GM19240 (cell line): Measurements from ENCODE around the gene MRFAP1.
"Not testable (repeated sequence)": the region's sequence is repeated elsewhere in the genome, so short reads cannot be mapped to it uniquely, and the experiment has no call there.

Source experiments
- DNase-seq: peaks from one replicate; pipeline ENCODE4 v3.0.0; 2011; ENCODE audit warnings: low spot score; ENCODE audit not compliant: insufficient read length

MRFAP1 gene

DNA sequence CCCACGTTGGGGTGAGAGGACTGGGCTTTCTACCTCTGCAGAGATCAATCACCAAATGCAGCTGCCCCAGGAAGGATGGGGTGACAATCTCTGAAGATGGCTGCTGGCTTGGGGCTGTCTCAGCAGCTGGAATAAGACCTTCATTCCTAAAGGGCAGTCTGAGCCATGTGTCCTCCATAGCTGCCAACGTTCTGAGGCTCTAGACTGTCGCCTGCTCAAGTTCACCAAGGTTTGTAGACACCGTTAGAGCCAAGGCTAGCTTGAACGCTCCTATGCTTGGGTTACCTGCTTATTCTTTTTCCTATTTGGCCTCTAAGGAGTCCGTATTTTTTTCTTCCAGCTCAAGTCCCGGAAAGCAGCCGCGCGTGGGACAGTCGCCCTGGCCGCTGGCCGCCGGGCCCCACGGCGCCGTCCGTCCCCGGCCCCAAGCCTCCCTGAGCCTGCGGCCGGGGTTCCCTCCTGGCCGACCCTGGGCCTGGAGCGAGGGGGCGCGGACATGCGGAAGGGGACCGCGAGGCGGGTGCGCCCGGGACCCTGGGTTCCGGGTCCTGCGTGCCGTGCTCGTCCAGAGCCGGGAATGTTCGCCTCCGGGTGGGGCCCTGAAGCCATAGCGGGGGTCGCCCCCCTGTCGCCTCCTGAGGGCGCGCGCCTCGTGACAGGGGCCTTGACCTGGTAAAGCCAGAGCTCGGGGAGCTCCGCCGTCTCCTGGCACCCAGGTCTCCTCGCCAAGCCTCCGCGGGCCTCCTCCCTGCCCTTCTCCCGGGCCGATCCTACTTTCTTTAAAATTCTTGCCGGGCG is 23.3 kb downstream of the MRFAP1 start:
- DNase-seq, result no peak

DNA sequence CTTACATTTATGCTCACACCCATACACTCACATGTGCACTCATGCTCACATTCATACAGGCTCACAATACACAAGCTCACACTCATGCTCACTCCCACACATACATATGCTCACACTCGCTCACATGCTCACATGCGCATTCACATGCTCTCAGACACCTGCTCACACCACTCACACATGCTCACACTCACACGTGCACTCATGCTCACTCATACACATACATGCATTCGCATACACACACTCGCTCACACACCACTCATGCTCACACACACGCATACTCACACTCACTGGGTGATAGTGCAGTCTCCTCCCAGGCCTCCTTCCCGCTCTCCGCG is 24.8 kb downstream of the MRFAP1 start:
- no peak for DNase-seq

DNA sequence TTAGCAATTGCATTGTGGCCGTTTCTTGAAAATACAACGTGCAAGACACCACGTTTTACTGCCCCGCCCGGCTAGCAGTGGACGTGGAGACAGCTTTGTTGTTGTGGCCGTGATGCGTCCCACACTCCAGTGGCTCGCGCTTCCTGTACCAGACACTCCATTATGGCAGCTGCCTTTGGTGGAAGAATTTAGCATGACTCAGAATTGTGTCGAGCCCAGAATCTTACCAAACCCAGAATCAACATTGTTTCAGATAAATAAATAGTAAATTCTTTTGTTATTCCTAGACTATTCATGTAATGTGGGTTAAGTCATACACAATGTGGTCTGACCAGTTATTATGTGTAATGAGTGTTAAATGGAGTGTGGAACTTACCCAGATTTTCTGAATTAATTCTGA is 27.9 kb downstream of the MRFAP1 start:
- no peak for DNase-seq

DNA sequence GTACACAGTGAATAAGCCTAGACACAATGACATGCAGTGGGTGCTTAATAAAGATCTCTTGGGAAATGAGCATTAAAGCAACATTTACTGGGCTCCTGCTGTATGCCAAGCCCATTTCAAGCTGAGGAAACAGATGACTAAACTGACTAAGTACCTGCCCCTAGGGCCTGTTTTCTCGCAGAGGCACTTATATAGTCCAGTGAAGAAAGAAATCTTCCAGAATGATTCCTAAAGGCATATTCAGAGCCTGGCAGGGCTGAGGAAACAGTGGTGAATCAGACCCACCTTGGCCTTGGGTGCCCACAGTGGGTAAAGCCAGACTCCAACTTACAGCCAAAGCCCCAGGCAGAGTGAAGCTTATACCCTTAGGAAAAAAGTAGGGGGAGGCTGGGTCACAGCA is 31.2 kb downstream of the MRFAP1 start:
- no peak for DNase-seq

DNA sequence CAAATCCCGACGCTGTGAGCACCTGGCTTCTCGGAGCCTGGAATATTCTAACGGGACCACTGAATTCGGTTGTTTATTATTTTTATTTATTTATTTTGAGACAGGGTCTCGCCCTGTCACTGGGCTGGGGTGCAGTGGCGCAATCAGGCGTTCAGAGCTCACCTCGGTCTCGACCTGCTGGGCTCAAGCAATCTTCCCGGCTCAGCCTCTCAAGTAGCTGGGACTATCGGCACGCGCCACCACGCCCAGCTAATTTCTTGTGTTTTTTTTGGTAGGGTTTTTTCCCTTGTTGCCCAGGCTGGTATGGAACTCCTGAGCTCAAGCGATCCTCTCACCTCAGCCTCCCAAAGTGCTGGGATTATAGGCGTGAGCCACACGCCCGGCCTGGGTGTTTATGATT is 31.6 kb downstream of the MRFAP1 start:
- no peak for DNase-seq

DNA sequence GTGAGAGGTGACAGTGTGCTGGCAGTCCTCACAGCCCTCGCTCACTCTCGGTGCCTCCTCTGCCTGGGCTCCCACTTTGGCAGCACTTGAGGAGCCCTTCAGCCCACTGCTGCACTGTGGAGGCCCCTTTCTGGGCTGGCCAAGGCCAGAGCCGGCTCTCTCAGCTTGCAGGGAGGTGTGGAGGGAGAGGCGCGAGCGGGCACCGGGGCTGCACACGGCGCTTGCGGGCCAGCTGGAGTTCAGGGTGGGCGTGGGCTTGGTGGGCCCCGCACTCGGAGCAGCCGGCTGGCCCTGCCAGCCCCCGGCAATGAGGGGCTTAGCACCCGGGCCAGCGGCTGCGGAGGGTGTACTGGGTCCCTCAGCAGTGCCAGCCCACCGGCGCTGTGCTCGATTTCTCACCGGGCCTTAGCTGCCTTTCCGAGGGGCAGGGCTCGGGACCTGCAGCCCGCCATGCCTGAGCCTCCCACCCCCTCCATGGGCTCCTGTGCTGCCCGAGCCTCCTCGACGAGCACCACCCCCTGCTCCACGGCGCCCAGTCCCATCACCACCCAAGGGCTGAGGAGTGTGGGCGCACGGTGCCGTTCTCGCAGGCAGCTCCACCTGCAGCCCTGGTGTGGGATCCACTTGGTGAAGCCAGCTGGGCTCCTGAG is 32.2 kb downstream of the MRFAP1 start:
- not testable (repeated sequence) for DNase-seq

DNA sequence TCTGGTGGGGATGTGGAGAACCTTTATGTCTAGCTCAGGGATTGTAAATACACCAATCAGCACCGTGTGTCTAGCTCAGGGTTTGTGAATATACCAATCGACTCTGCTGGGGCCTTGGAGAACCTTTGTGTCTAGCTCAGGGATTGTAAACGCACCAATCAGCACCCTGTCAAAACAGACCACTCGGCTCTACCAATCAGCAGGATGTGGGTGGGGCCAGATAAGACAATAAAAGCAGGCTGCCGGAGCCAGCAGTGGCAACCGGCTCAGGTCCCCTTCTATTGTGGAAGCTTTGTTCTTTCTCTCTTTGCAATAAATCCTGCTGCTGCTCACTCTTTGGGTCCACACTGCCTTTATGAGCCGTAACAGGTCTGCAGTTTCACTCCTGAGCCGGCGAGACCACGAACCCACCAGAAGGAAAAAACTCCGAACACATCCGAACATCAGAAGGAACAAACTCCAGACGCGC is 32.7 kb downstream of the MRFAP1 start:
- DNase-seq, result not testable (repeated sequence)

DNA sequence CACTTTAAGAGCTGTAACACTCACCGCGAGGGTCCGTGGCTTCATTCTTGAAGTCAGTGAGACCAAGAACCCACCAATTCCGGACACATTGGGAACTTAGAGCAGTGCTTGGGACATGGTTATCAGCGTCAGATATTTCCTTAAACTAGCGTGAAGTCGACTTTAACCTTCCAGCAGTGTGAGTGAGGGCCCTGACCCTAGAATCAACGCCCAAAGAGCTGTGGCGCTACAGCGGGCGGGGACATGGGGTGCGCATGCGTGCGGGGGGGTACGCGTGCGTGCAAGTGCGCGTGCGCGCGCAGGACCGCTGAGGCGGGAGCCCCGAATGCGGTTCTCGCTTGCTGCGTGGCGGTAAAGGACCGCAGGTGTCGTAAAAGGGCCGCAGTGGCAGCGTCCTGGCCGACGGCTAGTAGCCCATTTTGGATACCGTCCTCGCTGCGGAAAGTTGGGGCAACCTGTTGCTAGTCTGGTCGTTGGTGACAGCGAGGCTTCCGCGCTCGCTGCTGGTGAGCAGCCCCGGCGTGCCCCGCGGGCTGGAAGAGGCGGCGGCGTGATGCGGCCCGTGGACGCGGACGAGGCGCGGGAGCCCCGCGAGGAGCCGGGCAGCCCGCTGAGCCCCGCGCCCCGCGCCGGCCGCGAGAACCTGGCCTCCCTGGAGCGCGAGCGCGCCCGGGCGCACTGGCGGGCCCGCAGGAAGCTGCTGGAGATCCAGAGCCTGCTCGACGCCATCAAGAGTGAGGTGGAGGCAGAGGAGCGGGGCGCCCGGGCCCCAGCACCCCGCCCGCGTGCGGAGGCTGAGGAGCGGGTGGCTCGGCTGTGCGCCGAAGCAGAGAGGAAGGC is 33.4 kb downstream of the MRFAP1 start:
- peak; percentile 95 for DNase-seq

DNA sequence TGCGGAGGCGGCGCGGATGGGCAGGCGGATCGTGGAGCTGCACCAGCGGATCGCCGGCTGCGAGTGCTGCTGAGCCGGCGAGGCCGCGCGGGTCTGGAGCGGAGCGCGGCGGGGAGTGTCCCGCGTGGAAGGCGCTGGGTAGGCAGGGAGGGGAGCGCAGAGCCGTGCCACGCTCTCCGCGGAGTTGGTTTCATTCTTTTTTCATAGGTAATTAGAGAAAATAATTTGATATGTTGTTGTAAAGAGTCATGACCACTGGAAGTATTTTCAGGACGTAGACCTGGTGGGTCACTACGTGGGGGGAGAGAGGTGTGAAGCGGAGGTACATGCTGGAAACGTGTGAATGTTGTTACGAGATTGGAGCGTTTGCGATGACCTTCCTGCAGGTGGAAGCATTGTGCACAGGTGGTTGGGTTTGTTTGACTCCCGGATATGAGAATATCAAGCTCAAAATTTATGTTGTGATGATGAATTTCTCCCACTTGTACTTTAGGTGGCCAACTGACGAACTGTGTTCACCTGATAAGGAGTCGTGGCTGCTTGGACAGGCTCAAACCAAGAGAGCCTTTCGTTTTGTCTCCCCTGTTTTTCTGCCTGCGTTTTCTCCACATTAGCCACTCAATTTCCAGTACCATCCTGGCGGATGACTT is 34.1 kb downstream of the MRFAP1 start:
- peak; percentile 60 for DNase-seq

DNA sequence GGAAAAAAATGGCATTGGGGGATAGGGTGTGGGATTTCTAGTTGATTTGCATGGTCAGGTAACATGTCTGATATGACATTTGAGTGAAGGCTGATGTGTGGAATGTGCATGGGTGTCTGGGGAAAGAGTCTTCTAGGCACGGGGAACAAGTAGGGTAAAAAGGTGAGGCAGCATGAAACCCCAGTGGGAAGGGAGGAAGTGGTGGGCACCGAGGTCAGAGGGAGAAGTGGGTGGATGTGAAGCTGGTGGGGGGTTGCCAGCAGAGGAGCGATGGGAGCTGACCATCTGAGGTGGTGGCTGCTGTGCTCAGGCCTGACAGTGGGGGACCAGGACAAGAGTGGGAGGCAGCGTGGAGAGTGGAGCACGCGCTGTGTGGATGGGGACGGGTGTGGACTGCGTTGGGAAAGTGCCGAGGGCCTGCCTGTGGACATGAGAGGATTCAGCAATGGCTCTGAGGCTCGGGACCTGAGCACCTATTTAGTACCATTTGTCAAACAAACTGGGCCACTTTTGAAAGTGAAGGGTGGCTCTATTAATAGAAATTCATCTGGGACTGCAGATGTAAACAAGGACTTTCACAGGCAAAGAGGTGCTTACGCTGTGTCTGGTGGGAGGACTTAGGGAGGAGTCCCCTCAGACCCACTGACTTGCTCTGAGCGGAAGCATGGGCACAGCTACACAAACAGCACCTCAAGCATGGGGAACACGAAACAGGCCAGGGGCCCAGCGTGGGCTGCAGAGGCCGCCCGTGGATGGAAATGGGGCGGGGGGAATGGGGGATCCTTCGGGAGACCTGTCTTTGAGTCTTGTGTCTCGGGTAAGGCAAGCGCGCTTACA is 36.5 kb downstream of the MRFAP1 start:
- no peak for DNase-seq

DNA sequence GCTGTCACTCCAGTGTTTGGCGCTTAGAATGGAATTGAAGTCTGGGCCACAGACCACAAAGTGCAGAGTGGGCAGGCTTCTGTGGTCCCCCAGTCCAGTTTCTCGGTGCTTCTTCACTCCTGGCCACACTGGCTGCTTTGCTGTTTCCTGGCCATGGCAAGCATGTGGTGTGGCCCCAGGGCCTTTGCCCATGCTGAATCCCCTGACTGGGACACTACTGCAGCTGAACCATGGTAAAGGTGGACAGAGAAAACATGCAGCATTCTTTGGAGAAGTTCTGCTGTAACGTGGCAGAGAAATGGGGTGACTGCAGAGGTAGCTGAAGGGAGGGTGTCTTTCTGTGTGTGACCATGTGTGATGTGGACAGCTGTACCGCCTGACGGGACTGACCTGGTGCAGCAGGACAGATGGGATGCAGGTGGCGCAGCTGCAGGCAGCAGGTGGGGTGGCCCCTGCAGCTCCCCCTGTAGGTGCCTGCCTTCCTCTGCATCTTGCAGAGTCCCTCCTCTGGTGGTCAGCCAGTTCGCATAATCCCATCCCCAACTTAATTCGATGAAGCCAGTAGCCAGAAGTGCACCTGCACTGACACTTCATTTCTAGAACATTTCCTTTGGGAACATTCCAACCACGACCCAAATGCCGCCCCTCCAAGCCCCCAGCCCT is 40.0 kb downstream of the MRFAP1 start:
- DNase-seq, result no peak

DNA sequence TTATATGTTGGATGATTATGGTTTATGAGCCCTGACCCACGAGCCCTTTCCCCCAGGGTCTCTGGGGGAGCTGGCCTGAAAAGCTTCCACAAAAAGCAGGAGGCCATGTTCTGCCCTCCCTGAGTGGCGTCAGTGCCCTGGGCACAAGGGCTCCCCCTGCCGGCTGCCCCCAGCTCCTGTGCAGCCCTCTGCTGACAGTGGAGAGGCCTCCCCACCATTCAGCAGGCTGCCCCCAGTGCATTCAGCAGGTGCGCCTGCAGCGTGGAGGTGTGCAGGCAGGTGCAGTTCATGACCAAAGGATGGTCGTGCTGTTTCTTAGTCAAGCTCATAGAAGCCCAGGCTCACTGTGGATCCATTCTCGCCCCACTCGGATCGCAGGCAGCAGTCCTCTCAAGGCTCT is 40.7 kb downstream of the MRFAP1 start:
- no peak for DNase-seq

DNA sequence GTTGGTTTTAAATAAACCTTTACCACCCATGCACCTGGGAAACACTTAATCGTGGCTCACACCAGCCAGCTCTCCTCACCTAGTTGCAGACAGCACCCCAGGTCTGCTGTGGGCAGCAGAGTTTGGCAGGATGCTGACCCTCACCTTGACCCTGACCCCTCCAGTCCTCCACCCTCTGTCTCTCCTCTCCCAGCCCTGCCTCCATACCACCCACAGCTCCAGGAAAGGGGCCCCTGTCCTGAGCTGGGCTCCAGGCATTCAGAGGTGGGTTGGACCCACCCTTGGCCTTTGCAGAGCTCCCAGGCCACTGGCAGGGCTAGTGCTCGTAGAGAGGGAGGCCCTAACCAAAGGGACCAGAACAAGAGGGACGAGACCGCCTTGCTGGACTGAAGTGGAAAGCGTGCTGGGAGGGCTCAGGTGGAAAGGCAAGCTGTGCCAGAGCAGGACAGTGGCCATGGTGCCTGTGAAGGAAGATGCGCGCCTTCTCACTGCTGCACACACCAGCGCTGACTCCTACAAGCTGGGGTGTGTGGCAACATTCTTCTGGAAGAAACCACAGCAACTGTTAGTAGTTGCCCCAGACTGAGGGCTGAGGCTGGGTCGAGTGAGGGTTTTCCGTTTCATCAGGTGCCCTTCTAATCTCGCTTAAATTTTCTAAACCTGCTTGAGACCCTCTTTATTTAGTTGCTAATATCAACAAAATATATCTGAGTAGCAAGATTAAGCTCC is 42.5 kb downstream of the MRFAP1 start:
- DNase-seq, result no peak

DNA sequence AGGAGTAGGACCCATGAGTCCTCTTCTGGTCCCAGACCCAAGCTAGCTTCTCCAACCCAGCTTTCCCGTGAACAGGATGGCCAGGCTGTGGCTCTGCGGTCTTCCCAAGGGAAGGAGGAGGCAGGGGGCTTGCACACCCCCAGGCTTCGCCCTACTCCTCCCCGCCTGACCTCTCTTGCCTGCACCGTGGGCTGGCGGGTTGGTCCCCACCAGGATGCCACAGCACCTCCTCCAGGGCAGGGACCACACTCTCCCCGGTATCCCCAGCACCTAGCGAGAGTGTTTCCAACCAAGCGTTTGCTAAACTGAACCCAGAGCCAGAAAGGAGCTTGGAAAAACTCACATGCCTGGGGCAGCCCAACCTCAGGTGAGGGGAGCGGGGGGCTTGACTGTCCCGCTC is 44.2 kb downstream of the MRFAP1 start:
- DNase-seq, result no peak

DNA sequence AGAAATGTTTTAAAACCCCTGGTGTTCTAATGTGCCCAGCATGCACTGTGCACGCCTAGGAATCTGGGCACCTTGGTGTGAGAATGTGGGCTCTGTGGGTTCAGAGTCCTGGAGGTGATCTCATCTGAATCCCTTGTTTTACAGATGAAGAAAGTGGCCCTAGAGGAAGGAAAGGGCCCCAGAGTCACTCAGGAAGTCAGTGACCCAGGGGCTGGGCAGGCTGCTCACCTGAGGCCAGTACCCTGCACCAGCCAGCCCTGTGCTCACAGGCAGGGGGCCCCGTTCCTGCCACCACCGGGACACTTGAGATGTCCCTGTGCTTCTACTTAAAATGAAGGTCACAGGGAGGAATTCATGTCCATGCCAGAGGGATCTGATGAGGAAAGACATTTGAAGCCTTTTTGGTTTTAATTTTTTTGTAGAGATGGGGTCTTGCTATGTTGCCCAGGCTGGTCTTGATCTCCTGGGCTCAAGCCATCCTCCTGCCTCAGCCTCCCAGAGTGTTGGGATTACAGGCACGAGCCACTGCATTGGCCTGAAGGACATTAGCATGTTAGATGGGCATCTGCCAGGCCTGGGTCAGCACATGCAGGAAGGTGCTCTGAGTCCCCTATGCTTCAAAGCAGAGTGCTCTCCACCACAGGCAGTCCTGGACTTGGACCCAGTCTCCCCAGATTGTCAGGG is 45.8 kb downstream of the MRFAP1 start:
- DNase-seq, result no peak

DNA sequence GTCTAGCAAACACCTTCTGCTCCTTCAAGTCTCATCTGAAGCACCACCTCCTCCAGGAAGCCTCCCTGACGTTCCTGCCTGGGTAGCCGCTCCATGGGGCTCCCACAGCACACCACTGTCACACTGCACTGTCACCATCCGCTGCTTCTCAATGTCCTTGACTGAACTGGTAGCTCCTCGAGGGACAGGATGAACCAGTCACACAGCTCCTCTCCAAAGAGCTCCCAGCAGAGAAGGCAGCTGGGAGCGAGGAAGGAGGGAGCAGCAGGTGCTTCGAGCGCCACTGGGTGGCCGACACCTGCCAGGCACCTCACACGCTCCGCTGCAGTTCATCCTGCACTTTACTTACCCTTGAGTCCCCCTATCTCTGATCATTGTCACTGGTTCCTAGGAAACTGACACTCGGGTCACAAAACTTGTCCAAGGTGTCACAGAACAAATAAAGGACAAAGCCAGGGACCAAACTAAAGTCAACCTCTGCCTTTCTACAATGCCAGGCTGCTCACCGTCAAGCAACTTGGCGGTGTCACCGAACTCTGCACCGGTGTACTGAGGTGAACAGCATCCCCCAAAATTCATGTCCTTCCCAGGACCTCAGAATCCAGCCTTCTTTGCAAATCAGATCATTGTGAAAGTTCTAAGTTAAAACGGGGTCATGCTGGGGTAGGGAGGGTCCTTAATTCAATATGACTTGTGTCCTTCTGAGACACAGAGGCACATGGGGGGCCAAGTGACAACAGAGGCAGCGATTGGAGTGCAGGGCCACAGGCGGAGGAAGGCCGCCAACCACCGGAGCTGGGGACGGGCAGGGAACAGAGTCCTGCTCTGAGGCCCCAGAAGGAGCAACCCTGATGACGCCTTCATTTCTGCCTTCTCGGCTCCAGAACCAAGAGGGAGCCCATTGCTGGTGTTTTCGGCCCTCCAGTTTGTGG is 47.7 kb downstream of the MRFAP1 start:
- no peak for DNase-seq

DNA sequence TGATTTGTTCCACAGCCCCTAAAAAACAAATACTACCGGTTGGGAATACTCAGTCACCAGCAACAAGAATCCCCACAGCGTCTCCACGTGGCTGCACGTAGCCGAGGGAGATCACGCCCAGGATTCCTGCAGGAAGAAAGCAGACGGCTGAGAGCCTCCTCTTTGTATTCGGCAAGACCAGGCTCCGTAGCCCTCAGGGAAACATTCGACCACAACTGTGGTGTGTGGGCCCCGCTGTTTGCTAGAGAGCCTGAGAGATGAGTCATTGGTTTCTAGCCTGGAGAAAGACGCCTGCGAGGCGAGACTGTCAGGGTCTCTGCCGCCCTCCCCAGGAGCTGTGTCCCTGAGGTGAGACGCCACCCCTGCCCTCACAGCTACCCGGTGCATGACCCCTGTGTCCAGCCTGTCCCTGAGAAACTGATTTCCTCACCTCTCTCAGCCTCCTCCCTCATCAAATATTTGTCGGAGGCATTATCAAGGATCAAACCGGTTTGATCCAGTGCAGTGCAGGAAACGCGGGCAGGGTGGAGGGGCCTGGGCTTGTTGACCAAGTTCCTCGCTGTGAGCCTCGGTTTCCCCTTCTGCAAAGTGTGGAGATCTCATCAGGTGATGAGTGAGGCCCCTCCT is 48.5 kb downstream of the MRFAP1 start:
- DNase-seq, result peak; percentile 65
